H9 (cell line): ENCODE measurements around the gene BAMBI. TPM values are rescaled to one million over a fixed set of nuclear protein-coding genes. Genes with fewer than 3 reads are reported as not detected.
A peak's percentile ranks its signal among the peaks of the same experiment; 100 is the strongest.

Experiments
- DNase-seq: peaks from one replicate; pipeline ENCODE4 v3.0.0-alpha.2; 2017
- H2AFZ ChIP-seq: one replicate; pipeline ENCODE4 v1.6.1; 2013; ENCODE audit warnings: mild to moderate bottlenecking, low read length, control low read depth, moderate library complexity
- H2AK5ac ChIP-seq: 2 replicates; pipeline ENCODE4 v1.6.1; 2013; ENCODE audit warnings: low read length, control low read depth, mixed read lengths; ENCODE audit not compliant: insufficient read length
- H2BK120ac ChIP-seq: one replicate; pipeline ENCODE4 v1.6.1; 2013; ENCODE audit warnings: low read depth, mild to moderate bottlenecking, low read length, control low read depth, inconsistent platforms; ENCODE audit not compliant: poor library complexity, severe bottlenecking
- H2BK12ac ChIP-seq: 2 replicates; pipeline ENCODE4 v1.6.1; 2013; ENCODE audit warnings: low read length, control low read depth, mixed read lengths, low read depth; ENCODE audit not compliant: insufficient read length
- H2BK15ac ChIP-seq: 2 replicates; pipeline ENCODE4 v1.6.1; 2013; ENCODE audit warnings: low read depth, low read length, control low read depth
- H2BK20ac ChIP-seq: one replicate; pipeline ENCODE4 v1.6.1; 2013; ENCODE audit warnings: low read depth, mild to moderate bottlenecking, low read length, control low read depth, inconsistent platforms; ENCODE audit not compliant: poor library complexity, severe bottlenecking
- H2BK5ac ChIP-seq: 2 replicates; pipeline ENCODE4 v1.6.1; 2013; ENCODE audit warnings: low read length, control low read depth, mixed read lengths; ENCODE audit not compliant: insufficient read length
- H3K14ac ChIP-seq: 2 replicates; pipeline ENCODE4 v1.6.1; 2013; ENCODE audit warnings: low read length, control low read depth; ENCODE audit not compliant: insufficient read depth
- H3K18ac ChIP-seq: 2 replicates; pipeline ENCODE4 v1.6.1; 2013; ENCODE audit warnings: low read depth, mild to moderate bottlenecking, mixed read lengths, low read length, control low read depth; ENCODE audit not compliant: insufficient read length
- H3K23ac ChIP-seq: 2 replicates; pipeline ENCODE4 v1.6.1; 2013; ENCODE audit warnings: low read length, control low read depth, mixed read lengths, low read depth; ENCODE audit not compliant: insufficient read length
- H3K23me2 ChIP-seq: 2 replicates; pipeline ENCODE4 v1.6.1; 2013; ENCODE audit warnings: low read depth, mild to moderate bottlenecking, mixed read lengths, low read length, control low read depth; ENCODE audit not compliant: insufficient read length, poor library complexity, severe bottlenecking
- H3K27ac ChIP-seq: 2 replicates; pipeline ENCODE4 v1.5.1; 2013; ENCODE audit warnings: low read length, control low read depth, mixed read lengths, low read depth; ENCODE audit not compliant: insufficient read length
- H3K27me3 ChIP-seq: 2 replicates; pipeline ENCODE4 v1.6.1; 2013; ENCODE audit warnings: low read length, control low read depth, inconsistent platforms; ENCODE audit not compliant: insufficient read depth
- H3K4ac ChIP-seq: 2 replicates; pipeline ENCODE4 v1.6.1; 2013; ENCODE audit warnings: low read depth, mild to moderate bottlenecking, control low read depth, inconsistent platforms, low read length, moderate library complexity
- H3K4me1 ChIP-seq: 2 replicates; pipeline ENCODE4 v1.6.1; 2013; ENCODE audit warnings: low read length, control low read depth, inconsistent platforms; ENCODE audit not compliant: insufficient read depth
- H3K4me2 ChIP-seq: 2 replicates; pipeline ENCODE4 v1.6.1; 2013; ENCODE audit warnings: low read length, control low read depth, mixed read lengths; ENCODE audit not compliant: insufficient read length, insufficient read depth
- H3K56ac ChIP-seq: 2 replicates; pipeline ENCODE4 v1.6.1; 2013; ENCODE audit warnings: low read depth, mild to moderate bottlenecking, mixed read lengths, low read length, control low read depth; ENCODE audit not compliant: insufficient read length
- H3K79me1 ChIP-seq: 2 replicates; pipeline ENCODE4 v1.6.1; 2013; ENCODE audit warnings: low read depth, mild to moderate bottlenecking, moderate library complexity, low read length, control low read depth, inconsistent platforms; ENCODE audit not compliant: insufficient read depth, poor library complexity, severe bottlenecking
- H3K79me2 ChIP-seq: 2 replicates; pipeline ENCODE4 v1.6.1; 2013; ENCODE audit warnings: low read length, control low read depth, inconsistent platforms; ENCODE audit not compliant: insufficient read depth
- H3K9ac ChIP-seq: 2 replicates; pipeline ENCODE4 v1.6.1; 2013; ENCODE audit warnings: low read length, control low read depth, mixed read lengths; ENCODE audit not compliant: insufficient read length; ENCODE audit errors: extremely low read depth
- H3K9me3 ChIP-seq: one replicate; pipeline ENCODE4 v1.6.1; 2013; ENCODE audit warnings: low read depth, low read length, inconsistent platforms; ENCODE audit not compliant: control insufficient read depth
- H3T11ph ChIP-seq: one replicate; pipeline ENCODE4 v1.6.1; 2013; ENCODE audit warnings: mild to moderate bottlenecking, low read length, control low read depth, inconsistent platforms
- H4K20me1 ChIP-seq: one replicate; pipeline ENCODE4 v1.6.1; 2013; ENCODE audit not compliant: control insufficient read depth, insufficient read length, insufficient read depth
- H4K5ac ChIP-seq: 2 replicates; pipeline ENCODE4 v1.6.1; 2013; ENCODE audit warnings: low read depth, mild to moderate bottlenecking, mixed read lengths, low read length, control low read depth; ENCODE audit not compliant: insufficient read length
- H4K8ac ChIP-seq: replicated peaks from 2 replicates; pipeline ENCODE4 v1.6.1; 2013; ENCODE audit warnings: low read length, control low read depth, mixed read lengths, low read depth; ENCODE audit not compliant: insufficient read length
- H4K91ac ChIP-seq: 2 replicates; pipeline ENCODE4 v1.6.1; 2013; ENCODE audit warnings: low read depth, mild to moderate bottlenecking, moderate library complexity, mixed read lengths, low read length, control low read depth; ENCODE audit not compliant: insufficient read length
- H3K27ac Mint-ChIP-seq, 3 experiments: 2 replicates in 2 of 3; 3 replicates in 1 of 3; pipeline ENCODE4 v1.8.0; 2020 to 2021; ENCODE audit warnings: mixed read lengths in 3 of 3, mild to moderate bottlenecking in 1 of 3, moderate library complexity in 1 of 3
- H3K27me3 Mint-ChIP-seq: 2 replicates; pipeline ENCODE4 v1.8.0; 2021; ENCODE audit warnings: low read depth, mild to moderate bottlenecking, moderate library complexity, mixed read lengths
- H3K36me3 Mint-ChIP-seq, 3 experiments: 2 replicates in 2 of 3; 3 replicates in 1 of 3; pipeline ENCODE4 v1.8.0; 2020 to 2021; ENCODE audit warnings: low read depth in 3 of 3, mixed read lengths in 3 of 3; ENCODE audit not compliant: insufficient read depth in 1 of 3
- H3K4me1 Mint-ChIP-seq, 2 experiments: 2 replicates each; pipeline ENCODE4 v1.8.0; 2020; ENCODE audit warnings: mixed read lengths in 2 of 2
- H3K4me3 Mint-ChIP-seq, 2 experiments: 2 replicates in 1 of 2; 3 replicates in 1 of 2; pipeline ENCODE4 v1.8.0; 2020 to 2021; ENCODE audit warnings: mild to moderate bottlenecking in 2 of 2, mixed read lengths in 2 of 2, moderate library complexity in 1 of 2
- H3K9me3 Mint-ChIP-seq, 2 experiments: 2 replicates in 1 of 2; 3 replicates in 1 of 2; pipeline ENCODE4 v1.8.0; 2020; ENCODE audit warnings: mild to moderate bottlenecking in 2 of 2, mixed read lengths in 2 of 2, moderate library complexity in 1 of 2
- WGBS: extraction: QIAGEN DNeasy Blood & Tissue Kit; methylation state at CpG from one replicate; pipeline ENCODE4 v1.1.7; 2013; ENCODE audit warnings: missing lambda C conversion rate, low lambda C conversion rate, mixed read lengths; ENCODE audit not compliant: insufficient read length; ENCODE audit errors: extremely low coverage; 5-methylcytosine and 5-hydroxymethylcytosine counted together
- total RNA-seq: library from RNA; stranded (reverse); gene quantifications from 2 replicates; pipeline ENCODE4 v1.2.1, GENCODE V29; 2021
- TF ChIP-seq, protein P1 (sequence below): fragments of 200-600 bp; sonication (generic); conservative IDR thresholded peaks from 3 replicates; pipeline ENCODE4 v1.8.0; 2021; ENCODE audit warnings: antibody characterized with exemption, mild to moderate bottlenecking

BAMBI gene
- total RNA-seq, 1 experiment from 2014 or later, result 16.8 TPM

DNA sequence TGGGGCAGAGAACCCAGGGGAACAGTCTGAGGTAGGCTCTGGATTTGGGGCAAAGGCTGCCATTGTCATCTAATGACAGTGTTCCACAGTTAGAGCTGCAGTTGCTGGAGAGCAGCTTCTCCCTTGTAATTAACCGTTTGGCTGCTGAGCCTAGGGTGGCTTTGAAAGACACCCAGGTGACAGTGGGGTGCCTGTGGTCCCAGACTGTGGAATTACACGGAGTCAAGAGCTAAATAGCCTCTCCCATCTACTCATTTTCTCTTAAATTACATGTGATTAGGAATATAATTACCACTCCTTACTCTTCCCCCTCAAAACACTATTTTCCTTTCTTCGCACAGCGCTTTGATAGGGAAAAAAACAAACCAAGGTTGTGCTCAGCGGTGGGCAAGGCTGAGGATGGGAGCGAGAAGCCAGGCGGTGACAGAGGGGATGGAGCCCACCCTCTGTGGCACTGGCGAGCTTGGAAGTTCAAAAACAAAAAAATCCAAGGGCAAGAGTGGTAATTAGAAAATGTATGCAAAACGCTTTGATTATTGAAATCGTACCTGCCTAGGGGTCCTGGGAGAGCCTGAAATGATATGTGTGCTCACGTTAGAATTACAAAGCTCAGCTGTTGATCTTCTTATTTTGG is 44.1 kb downstream of the BAMBI start:
- Mint-ChIP-seq H3K4me1 (peaks cover 10 to 11% of the 10 kb centered on the region in 2 experiments), H3K4me3 (peak overlapping the region; percentile 75 to 84), H3K36me3 (no peaks in the 10 kb centered on the region), H3K9me3 (peaks cover 0 to 2% of the 10 kb centered on the region in 2 experiments; a peak in 3 of 5 replicates), H3K27ac (no peak overlapping the region), H3K27me3 (peaks cover 33% of the 10 kb centered on the region)
- H3K9me3 ChIP-seq, result no peaks in the 10 kb centered on the region
- no peak overlapping the region for H3K14ac ChIP-seq
- no peaks in the 10 kb centered on the region for H3K79me2 ChIP-seq
- H3K79me1 ChIP-seq, result no peaks in the 10 kb centered on the region
- no peak overlapping the region for H2BK120ac ChIP-seq
- H3K4ac ChIP-seq, result no peak overlapping the region
- TF ChIP-seq, protein P1, sequence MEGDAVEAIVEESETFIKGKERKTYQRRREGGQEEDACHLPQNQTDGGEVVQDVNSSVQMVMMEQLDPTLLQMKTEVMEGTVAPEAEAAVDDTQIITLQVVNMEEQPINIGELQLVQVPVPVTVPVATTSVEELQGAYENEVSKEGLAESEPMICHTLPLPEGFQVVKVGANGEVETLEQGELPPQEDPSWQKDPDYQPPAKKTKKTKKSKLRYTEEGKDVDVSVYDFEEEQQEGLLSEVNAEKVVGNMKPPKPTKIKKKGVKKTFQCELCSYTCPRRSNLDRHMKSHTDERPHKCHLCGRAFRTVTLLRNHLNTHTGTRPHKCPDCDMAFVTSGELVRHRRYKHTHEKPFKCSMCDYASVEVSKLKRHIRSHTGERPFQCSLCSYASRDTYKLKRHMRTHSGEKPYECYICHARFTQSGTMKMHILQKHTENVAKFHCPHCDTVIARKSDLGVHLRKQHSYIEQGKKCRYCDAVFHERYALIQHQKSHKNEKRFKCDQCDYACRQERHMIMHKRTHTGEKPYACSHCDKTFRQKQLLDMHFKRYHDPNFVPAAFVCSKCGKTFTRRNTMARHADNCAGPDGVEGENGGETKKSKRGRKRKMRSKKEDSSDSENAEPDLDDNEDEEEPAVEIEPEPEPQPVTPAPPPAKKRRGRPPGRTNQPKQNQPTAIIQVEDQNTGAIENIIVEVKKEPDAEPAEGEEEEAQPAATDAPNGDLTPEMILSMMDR, result no peak
- H3K23ac ChIP-seq, result no peak overlapping the region
- H2AFZ ChIP-seq, result no peak overlapping the region
- no peak overlapping the region for H3K27ac ChIP-seq
- H3K4me2 ChIP-seq, result peak overlapping the region; percentile 65
- H3K27me3 ChIP-seq, result no peaks in the 10 kb centered on the region; the same call in 1 of the 2 replicates
- no peak overlapping the region for H3K9ac ChIP-seq
- H3K4me1 ChIP-seq, result no peaks in the 10 kb centered on the region
- no peak overlapping the region for H2BK12ac ChIP-seq
- H4K5ac ChIP-seq, result no peak overlapping the region
- H4K91ac ChIP-seq, result no peak overlapping the region
- no CpG with 5 or more reads among the region's 11 CpGs for WGBS
- peaks cover 5% of the 10 kb centered on the region for H3K23me2 ChIP-seq
- H3K18ac ChIP-seq, result no peak overlapping the region
- no peak overlapping the region for H3K56ac ChIP-seq
- no peak overlapping the region for H4K8ac ChIP-seq
- no peak overlapping the region for H2BK20ac ChIP-seq
- DNase-seq, result no peak
- no peak overlapping the region for H3T11ph ChIP-seq
- H2BK15ac ChIP-seq, result no peak overlapping the region
- no peak overlapping the region for H2BK5ac ChIP-seq
- no peak overlapping the region for H2AK5ac ChIP-seq
- H4K20me1 ChIP-seq, result no peaks in the 10 kb centered on the region
